HG03565 (cell line): ENCODE results near the gene PANK1.

Experiments
- ATAC-seq: cut with Tn5 transposase; IDR thresholded peaks from one replicate; pipeline ENCODE4 v1.9.1; 2021; ENCODE audit warnings: mild to moderate bottlenecking, moderate library complexity; ENCODE audit not compliant: unreplicated experiment

Gene PANK1

DNA sequence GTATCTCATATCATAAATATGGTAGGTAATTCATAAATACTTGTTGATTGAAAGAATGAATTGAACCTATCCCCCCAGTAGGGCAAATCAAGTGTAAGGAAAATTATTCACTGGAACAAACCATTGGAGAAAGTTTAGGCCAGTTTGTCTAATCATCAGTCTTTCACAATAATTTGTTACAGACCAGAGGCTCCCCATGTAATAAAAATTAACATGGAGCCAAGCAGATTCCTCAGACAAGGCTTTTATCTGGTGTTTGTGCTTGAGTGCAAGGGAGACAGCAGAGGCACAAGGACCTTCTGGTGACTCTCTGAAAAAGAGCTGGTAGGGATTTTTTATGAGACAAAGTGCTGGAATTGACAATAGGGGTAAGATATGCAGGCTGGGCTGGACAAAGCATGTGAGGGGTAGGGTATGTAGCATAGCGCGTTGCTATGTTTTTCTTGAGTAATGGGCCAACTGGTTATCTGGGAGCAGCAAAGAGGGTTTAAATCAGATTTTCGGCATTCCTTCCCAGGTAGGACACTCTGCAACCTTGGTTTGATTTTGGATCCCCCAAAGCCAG, 7.8 kb upstream of the PANK1 start:
- no peak for ATAC-seq

DNA sequence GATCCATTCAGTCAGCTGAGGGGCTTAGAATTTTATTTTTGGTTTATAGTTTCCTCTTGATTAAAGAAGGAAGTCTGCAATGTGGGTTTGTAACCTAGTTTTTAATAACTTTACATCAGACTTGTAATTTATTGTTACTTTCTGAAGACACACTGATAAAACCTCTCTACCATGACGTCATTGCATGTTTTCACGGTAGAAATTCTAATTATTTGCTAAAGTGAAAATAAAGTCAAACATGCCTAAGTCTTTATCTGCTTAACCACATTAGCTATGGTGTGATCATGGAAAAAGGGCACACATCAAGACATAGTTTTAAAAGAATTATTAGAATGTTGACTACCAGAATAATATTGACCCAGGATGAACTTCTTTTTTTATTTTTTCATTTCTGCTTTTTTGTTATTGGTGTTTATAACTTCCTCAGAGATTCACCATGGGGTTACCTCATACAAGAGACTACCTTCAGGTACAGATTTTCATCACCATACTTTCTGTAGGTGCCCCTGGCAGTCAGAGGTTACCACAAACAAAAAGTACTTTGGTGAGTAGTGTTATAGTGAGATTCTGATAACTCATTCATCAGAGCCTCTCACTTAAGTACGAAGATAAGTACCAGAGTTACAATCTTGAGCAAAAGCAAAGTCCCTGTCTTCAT, 7.0 kb upstream of the PANK1 start:
- peak; percentile 37 for ATAC-seq

DNA sequence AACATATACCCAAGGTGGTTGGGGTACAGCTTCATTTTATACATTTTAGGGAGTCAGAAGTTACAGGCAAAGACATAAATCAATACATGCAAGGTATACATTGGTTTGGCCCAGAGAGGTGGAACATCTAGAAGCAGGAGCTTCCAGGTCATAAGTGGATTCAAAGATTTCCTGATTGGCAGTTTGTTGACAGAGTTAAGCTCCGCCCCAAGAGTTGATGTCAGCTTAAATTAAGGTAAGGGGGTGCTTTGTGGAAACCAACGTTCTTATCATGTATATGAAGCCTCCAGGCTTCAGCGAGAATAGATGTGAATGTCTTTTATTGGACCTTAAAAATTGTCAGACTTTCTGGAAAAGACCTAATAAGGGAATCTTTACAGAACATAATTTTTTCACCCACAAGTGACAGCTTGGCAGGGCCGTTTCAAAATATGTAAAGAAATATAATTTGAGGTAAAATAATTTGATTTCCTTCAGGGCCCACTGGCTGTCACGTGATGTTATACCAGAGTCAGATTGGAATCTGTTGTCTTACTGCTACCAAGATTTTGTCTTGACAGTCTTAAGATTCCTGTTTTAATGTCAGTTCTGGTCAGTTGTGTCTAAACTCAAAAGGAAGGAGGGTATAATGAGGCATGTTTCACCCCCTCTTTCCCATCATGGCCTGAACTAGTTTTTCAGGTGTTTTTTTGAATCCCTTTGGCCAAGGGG, 6.3 kb upstream of the PANK1 start:
- no peak for ATAC-seq

DNA sequence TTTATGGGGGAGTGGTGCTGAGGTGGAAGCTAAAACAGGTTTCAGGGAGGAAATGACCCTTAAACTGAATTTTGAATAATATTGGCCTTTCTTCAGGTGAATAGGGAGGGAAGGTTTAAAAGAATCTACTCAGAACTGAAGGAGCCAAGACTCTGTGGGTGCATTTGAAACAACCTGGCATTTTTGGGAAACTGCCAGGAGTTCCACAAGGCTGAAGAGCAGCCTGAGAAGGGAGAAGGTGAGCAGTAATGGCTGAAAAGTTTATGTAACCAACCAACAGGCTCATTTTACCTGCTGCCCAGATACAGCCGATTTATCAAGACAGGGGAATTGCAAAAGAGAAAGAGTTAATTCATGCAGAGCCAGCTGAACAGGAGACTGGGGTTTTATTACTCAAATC, 4.0 kb upstream of the PANK1 start:
- ATAC-seq, result no peak

DNA sequence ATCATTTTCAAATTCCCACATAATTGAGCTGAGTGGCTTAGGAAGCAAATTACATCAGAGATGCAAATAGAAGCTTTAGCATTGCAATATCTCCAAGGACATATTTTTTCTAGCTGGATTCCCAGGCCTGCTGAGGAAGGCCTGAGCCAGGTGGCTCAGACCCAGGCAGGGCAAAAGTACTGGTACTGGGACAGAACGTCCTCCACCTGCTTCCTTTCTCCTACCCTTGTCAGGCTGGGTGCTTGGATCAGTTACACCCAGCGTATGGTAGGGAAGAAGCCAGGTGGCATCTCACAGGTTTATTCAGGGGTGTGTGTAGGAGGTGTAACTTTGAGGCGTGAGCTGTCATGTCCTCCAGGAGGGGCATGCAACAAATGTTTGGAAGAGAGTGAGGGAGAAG, 3.0 kb upstream of the PANK1 start:
- ATAC-seq, result no peak

DNA sequence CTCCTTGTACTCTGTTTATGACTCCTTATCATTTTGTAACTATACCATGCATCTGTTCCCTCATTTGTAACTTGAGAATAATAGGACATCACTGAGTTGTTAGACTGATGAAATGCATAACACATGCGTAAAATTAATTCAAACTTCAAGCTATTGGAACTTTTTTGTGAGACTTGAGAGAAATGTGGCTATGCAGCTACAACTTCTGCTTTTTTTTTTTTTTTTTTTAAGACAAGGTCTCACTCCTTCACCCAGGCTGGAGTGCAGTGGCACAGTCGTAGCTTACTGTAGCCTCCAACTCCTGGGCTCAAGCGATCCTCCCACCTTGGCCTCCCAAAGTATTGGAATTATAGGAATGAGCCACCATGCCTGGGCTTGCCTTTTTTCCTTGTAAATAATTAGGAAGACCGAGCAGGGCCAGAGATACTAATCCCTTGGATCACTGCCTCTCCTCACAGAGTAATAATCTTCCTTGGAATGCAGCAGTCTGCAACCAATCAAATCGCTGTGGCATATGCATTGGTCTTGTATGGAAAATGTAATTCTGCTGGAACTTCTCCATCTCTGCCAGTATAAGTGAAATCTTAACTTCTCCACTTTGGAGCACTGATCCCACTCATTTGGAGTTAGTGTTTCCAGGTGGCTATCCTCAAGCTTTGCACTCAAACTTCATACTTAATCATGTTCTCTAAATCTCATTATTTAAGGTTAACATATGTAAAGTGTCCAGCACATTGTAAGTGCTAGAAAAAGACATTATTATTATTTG, 2.0 kb upstream of the PANK1 start:
- no peak for ATAC-seq

DNA sequence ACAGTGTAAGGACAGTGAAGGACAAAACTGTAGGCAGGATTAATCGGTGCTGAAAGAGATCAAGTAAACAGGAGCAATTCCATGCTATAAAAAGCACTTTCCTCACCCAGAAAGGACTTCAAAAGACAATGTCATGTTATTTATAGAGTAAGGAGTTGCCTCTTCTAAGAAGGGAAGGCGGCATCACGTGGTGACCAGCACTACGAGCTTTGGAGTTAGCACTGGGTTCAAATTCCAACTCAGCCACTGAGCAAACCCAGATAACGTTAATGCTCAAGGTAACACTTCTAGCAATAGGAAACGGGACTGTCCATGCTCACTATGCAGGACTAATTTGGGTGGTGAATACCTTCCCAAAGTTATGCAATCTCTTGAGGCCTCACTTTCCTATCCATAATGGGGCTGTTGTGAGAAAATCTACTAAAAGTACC, 715 bp upstream of the PANK1 start:
- no peak for ATAC-seq

DNA sequence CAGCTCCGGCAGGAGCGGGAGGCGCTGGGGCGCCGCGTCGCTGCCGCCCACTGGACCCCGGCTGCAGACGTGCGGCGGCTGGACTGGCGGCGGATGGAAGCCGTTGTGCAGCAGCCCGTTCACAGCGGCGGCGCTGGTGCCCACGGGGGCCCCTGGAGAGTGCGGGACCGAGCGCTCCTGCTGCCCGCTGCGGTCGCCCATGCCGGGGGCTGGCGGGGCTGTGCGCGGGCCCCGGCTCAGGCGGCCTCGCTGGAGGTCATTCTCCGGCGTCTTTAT, 413 bp downstream of the PANK1 start:
- peak; percentile 21 for ATAC-seq

DNA sequence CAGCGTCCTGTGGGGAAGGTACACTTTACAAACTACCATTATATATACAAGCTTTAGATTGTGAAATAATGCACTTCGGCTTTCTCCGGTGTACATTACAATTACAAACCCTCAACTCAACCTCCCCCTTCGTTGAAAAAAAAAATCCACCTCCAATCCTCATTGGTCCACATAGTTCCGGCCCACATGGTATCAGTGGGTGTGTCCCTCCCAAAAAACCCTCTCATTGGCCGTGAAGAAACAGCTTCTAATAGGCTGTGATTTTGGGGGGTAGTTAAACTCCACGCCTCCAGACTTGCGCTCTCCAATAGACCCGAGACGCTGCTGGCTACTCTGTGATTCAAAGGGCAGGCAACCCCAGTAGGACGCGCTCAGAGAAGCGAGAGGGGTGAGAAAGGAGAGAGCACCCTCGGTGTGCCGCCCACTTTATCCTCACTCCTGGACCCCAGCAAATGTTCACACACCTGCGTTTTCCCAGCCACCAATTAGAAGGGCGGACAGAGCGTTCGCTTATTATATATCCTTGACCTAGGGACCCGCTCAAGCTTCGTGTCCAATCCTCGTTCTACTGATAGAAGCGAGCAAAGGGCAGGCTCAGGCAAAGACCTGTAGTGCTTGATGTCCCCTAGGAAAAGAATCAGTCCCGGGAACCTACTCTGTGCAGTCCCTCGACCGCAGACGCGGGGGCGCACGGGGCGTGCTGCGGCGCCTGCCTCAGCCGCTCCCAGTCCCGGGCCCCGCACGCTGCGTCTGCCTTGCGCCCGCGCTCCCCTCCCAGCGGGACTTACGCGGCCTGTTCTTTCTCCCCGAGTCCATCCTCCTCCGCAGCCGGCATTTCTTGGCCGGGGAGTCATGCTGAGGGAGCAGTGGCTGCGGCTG, 991 bp downstream of the PANK1 start:
- ATAC-seq, result peak; percentile 83

DNA sequence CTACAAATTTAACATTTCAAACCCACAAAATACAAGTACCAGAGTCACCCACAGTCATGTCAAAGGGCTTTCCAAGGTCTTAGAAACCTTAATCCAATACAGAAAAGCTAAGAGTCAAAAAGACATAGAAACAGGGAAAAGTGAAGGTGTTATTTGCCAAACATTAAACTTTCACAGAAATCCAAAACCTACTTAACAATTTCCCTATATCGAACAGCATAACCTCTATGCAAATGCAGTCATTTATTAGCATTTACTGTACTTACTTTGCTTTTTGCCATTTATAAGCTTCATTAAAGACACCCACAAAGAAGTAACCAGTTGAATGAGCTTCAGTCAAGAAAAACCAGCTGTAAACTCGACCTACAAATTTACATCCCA, 1.6 kb downstream of the PANK1 start:
- no peak for ATAC-seq

DNA sequence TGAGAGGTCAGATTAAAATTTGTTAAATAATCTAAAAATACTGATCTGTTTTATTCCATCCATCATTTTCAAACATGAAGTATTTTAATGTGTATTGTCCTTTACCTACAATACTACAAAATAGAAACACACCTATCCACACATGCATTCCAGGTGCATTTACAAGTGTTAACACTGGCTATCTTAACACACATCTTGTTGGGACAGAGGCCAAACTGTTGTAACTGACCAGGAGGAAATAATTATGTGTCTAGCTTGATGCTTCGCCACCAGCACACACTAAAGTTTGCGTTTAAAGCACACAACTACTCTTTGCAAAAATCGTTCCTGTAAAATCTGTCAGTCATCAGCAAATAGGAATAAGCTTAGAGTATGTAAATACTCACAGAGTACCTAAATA, 2.8 kb downstream of the PANK1 start:
- ATAC-seq, result no peak

DNA sequence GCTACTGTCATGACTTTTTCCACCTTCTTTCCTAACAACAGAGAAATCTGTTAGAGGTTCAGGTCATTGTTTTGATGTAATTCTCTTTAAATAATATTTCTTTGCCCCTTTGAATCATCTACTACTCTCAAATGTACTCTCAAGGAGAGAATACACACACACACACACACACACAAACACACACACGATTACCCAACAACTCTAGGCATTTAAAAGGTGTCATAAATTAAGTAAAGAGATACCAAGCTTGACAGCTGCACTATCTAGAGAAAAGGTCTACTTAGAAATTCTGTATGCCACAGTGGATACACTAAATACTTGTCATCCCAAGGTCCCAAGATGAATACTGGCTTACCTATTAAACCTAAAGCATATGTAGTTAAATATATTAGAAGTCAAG, 4.8 kb downstream of the PANK1 start:
- no peak for ATAC-seq

DNA sequence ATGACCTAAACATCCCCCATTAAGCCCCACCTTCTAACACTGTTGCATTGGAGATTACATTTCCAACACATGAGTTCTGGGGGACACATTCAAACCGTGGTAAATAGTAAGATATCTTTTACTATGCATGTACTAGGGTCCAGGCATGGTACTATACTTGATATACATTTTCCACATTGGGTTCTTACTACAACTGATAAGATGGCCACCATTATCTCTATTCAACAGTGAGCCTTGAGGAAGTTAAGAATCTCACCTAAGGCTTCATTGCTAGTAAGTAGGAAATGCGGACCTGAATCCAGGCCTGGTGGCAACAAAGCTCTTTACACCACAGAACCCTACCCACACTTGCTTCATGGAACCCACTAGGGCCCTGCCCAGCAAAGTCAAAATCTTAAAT, 5.7 kb downstream of the PANK1 start:
- no peak for ATAC-seq

DNA sequence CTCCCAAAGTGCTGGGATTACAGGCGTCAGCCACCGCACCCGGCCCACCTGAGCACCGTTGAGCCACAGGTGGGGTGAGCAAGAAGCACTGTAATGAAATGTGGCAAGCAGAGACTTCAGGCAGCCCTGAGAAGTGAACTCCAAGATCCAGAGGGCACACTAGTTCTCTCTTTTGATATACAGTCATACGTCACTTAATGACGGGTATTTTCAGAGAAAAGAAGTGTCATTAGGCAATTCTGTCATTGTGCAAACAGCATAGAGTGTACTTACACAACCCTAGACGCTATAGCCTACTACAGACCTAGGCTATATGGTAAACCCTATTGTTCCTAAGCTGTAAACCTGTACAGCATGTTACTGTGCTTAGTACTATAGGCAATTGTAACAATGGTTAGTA, 7.9 kb downstream of the PANK1 start:
- no peak for ATAC-seq

DNA sequence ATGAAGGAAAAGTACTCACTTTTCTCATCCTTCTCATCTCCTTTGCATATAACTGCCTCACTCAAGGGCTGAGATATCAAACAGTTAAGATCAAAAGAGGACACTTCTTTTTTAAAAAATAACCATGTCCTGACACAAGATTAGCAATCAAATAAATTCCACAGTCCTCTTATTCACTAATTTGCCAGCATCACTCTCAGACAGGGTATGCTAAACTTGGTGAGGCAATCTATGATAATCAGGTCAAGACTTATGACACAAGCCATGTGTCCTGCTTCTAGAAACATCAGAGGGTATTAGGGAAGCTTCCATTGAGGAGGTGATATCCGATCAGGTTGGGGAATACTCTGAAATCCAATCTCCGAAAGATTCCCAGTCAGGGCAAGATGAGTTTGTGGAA, 10.4 kb downstream of the PANK1 start:
- ATAC-seq, result no peak

DNA sequence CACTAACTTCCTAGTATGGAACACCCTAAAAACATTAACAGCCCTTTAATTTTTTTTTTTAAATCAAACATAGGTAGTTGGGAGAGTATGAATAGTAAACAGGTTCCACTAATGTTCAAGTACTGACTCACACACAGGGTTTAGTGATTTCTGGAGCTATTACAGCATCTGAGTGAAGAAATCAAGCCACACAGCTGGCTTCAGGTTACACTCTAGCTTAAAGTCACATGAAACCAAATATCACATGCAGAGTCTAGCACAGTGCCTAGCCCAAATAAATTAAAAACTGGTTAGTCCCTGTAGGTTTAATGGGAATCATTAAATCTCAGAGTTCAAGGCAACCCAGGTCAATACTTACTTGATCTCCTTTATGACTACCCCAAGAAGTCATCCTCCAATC, 11.6 kb downstream of the PANK1 start:
- ATAC-seq, result no peak

DNA sequence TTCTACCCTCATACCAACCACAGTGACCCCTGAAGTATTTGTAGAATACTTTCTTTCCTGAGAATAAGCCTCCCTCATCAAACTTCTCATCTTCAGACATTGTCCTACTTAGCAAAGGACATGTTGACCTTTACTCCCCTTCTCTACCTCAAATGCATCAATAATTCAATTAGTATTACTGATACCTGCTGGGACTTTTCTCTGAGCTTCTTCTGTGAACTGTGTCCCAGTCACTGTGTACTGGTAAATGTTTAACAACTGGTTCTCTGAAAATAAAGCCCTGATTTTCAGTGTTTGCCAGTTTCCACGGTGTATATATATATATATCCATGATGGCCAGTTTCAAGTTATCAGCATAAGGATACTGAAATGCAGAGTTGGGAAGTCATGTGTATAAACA, 12.2 kb downstream of the PANK1 start:
- no peak for ATAC-seq

DNA sequence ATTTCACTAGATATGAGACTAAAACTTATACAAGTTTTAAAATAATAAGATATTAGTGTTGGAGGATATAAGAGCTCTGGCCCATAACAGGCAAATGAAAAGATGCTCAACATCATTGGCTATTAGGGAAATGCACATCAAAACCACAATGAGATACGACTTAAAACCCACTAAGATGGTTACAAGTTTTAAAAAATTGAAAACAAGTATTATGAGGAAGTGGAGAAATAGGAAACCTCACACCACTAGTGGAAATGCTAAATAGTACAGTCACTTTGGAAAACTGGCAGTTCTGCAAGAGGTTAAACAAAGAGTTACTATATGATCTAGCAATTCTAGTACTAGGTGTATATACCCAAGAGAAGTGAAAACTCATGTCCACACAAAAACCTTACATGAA, 17.2 kb downstream of the PANK1 start:
- no peak for ATAC-seq

DNA sequence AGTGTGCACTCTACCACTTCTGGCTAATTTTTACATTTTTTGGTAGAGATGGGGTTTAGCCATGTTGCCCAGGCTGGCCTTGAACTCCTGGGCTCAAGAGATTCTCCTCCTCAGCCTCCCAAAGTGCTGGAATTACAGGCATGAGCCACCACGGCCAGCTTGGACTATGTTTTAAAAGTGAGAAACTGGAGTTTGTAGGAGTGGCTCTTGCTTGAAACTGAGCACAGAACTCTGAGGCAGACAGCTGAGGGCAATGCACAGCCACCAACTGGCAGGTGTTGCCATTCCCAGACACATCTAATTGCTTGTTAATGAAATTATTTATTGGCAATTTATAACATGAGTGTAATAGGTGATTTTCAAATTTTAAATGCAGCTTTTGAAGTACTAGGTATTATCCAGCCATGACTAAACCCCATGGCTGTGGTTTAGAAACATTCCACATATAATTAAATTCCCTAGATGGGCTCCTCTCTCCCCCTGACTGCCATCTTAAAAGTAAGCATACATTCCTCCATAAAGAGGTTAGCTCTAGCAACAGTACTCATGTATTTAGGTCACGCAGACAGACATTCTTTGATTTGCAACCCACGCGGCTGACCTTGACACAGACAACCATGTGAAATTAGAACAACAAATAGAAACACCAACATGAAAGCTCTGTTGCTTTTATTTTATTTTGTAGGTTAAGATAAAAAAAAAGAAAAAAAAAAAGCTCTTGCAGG, 19.8 kb downstream of the PANK1 start:
- no peak for ATAC-seq

DNA sequence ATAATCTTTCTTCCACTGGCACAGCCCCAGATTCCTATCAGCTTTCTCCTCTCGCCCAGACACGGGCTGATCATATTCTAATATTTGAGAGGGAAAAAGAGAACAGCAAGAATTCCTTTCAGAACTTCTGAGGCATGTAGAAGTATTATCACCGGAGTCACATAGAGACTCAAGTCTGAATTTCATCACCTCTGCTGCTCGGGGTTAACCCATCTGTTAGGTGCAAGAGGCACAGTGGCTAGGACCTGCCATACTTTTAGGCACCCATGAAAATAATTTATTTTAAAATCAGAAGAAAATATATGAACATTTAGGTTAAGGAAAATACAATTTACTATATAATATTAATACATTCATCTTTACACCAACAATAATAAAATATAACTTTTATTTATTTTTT, 21.0 kb downstream of the PANK1 start:
- no peak for ATAC-seq
